Neural cell (in vitro differentiated cells): Measurements from ENCODE around the gene MLC1. TPM values are rescaled to one million over a fixed set of nuclear protein-coding genes. Genes with fewer than 3 reads are reported as not detected.

Experiments
- H2AFZ ChIP-seq: fragments of 200-600, 300-800 bp; sonication (generic), shearing (Covaris generic); 2 replicates; pipeline ENCODE4 v1.6.0; 2014; ENCODE audit warnings: low read depth, mild to moderate bottlenecking, antibody characterized with exemption, low read length, moderate library complexity
- H3F3A ChIP-seq: fragments of 200-600 bp; shearing (Covaris generic); 2 replicates; pipeline ENCODE4 v1.6.1; 2016; ENCODE audit warnings: mild to moderate bottlenecking, moderate library complexity, mixed read lengths, antibody characterized with exemption, low read length; ENCODE audit not compliant: insufficient read depth, poor library complexity, severe bottlenecking
- H3K27ac ChIP-seq: fragments of 200-600, 300-800 bp; sonication (generic), shearing (Covaris generic); 2 replicates; pipeline ENCODE4 v1.5.1; 2014; ENCODE audit warnings: mild to moderate bottlenecking, low read length, moderate library complexity
- H3K27me3 ChIP-seq: fragments of 300-800, 200-600 bp; sonication (generic), shearing (Covaris generic); 2 replicates; pipeline ENCODE4 v1.6.0; 2014; ENCODE audit warnings: mild to moderate bottlenecking, low read depth, low read length, moderate library complexity; ENCODE audit not compliant: insufficient read depth
- H3K36me3 ChIP-seq: fragments of 300-800, 200-600 bp; sonication (generic), shearing (Covaris generic); 2 replicates; pipeline ENCODE4 v1.5.1; 2014; ENCODE audit warnings: mild to moderate bottlenecking, antibody characterized with exemption, low read length, moderate library complexity; ENCODE audit not compliant: insufficient read depth
- H3K4me2 ChIP-seq: fragments of 300-800, 200-600 bp; sonication (generic), shearing (Covaris generic); 2 replicates; pipeline ENCODE4 v1.6.0; 2014; ENCODE audit warnings: mild to moderate bottlenecking, low read length
- H3K4me3 ChIP-seq: fragments of 300-800, 200-600 bp; sonication (generic), shearing (Covaris generic); 2 replicates; pipeline ENCODE4 v1.5.1; 2014; ENCODE audit warnings: mild to moderate bottlenecking, low read length, moderate library complexity
- H3K79me2 ChIP-seq: fragments of 200-600 bp; shearing (Covaris generic); replicated peaks from 2 replicates; pipeline ENCODE4 v1.6.0; 2014; ENCODE audit warnings: mild to moderate bottlenecking, low read length, moderate library complexity; ENCODE audit not compliant: insufficient read depth
- H3K9ac ChIP-seq: fragments of 300-800, 200-600 bp; sonication (generic), shearing (Covaris generic); 2 replicates; pipeline ENCODE4 v1.6.1; 2016; ENCODE audit warnings: mild to moderate bottlenecking, low read length, mixed read lengths
- H3K9me2 ChIP-seq: fragments of 200-600 bp; shearing (Covaris generic); 2 replicates; pipeline ENCODE4 v1.6.1; 2016; ENCODE audit warnings: mild to moderate bottlenecking, low read length, mixed read lengths; ENCODE audit not compliant: insufficient read depth
- H3K9me3 ChIP-seq: fragments of 200-600, 300-800 bp; sonication (generic), shearing (Covaris generic); 2 replicates; pipeline ENCODE4 v1.6.1; 2016; ENCODE audit warnings: mild to moderate bottlenecking, mixed run types, low read length, moderate library complexity, mixed read lengths
- H4K20me1 ChIP-seq: fragments of 200-600 bp; shearing (Covaris generic); 2 replicates; pipeline ENCODE4 v1.6.1; 2016; ENCODE audit warnings: mild to moderate bottlenecking, mixed run types; ENCODE audit not compliant: insufficient read depth
- CTCF ChIP-seq: fragments of 450-650 bp; IDR thresholded peaks from 2 replicates; pipeline ENCODE4 v1.5.1; 2014; ENCODE audit warnings: antibody characterized with exemption, mild to moderate bottlenecking, moderate library complexity; ENCODE audit not compliant: poor library complexity, severe bottlenecking
- EZH2 ChIP-seq: fragments of 200-600, 300-800 bp; shearing (Covaris generic), sonication (generic); IDR thresholded peaks from 2 replicates; pipeline ENCODE4 v1.6.1; 2014; ENCODE audit warnings: antibody characterized with exemption, low read length, borderline replicate concordance, mild to moderate bottlenecking; ENCODE audit not compliant: insufficient read depth, poor library complexity, severe bottlenecking
- MXI1 ChIP-seq: fragments of 450-650 bp; conservative IDR thresholded peaks from 2 replicates; pipeline ENCODE4 v1.6.1; 2014; ENCODE audit warnings: antibody characterized with exemption, mild to moderate bottlenecking; ENCODE audit not compliant: poor library complexity, severe bottlenecking
- POLR2AphosphoS5 ChIP-seq: IDR thresholded peaks from 2 replicates; pipeline ENCODE4 v1.6.1; 2012
- RAD21 ChIP-seq: fragments of 450-650 bp; conservative IDR thresholded peaks from 2 replicates; pipeline ENCODE4 v1.6.1; 2014; ENCODE audit warnings: antibody characterized with exemption, mild to moderate bottlenecking, moderate library complexity
- REST ChIP-seq: IDR thresholded peaks from 2 replicates; pipeline ENCODE4 v1.6.1; 2012; ENCODE audit warnings: borderline replicate concordance
- SMC3 ChIP-seq: fragments of 450-650 bp; conservative IDR thresholded peaks from 2 replicates; pipeline ENCODE4 v1.6.1; 2014; ENCODE audit warnings: antibody characterized with exemption, mild to moderate bottlenecking, moderate library complexity; ENCODE audit not compliant: poor library complexity
- polyA plus RNA-seq: library from polyadenylated mRNA; depleted of rRNA; stranded (reverse); fragments of >200 nt; gene quantifications from 2 replicates; pipeline ENCODE4 v1.2.3, GENCODE V29; 2014

Gene MLC1
- polyA plus RNA-seq, 1 donor from 2014 or later: not detected

GRCh38 chr22:50078246-50078645 is 7.0 kb downstream of the MLC1 start:
- Histone ChIP-seq H3K27ac (no peak overlapping the region), H3K9ac (no peak overlapping the region), H3F3A (no peaks in the 10 kb centered on the region), H3K79me2 (no peaks in the 10 kb centered on the region), H3K4me3 (no peak overlapping the region), H3K4me2 (no peak overlapping the region), H2AFZ (no peak overlapping the region), H3K36me3 (no peaks in the 10 kb centered on the region), H3K9me3 (no peaks in the 10 kb centered on the region), H4K20me1 (no peaks in the 10 kb centered on the region), H3K27me3 (no peaks in the 10 kb centered on the region), H3K9me2 (no peaks in the 10 kb centered on the region)
- TF ChIP-seq POLR2AphosphoS5 (no peak), MXI1 (no peak), EZH2 (no peak)

GRCh38 chr22:50076646-50077535 is 8.3 kb downstream of the MLC1 start:
- TF ChIP-seq POLR2AphosphoS5: no peak
- no peak for TF ChIP-seq EZH2
- TF ChIP-seq SMC3: no peak
- no peak for TF ChIP-seq CTCF
- TF ChIP-seq REST: no peak
- no peak for TF ChIP-seq RAD21
- Histone ChIP-seq H3K9me3 (no peaks in the 10 kb centered on the region), H3K27ac (no peak overlapping the region), H4K20me1 (no peaks in the 10 kb centered on the region), H3K36me3 (no peaks in the 10 kb centered on the region), H3F3A (no peaks in the 10 kb centered on the region), H3K9ac (no peak overlapping the region), H3K4me3 (no peak overlapping the region), H3K4me2 (no peak overlapping the region), H3K79me2 (no peaks in the 10 kb centered on the region), H3K9me2 (no peaks in the 10 kb centered on the region), H2AFZ (no peak overlapping the region), H3K27me3 (no peaks in the 10 kb centered on the region)
